ENCODE results near the gene CNOT1.

CNOT1 gene

GRCh38 chr16:58501242-58502131 is 128.1 kb downstream of the CNOT1 start:
- no peak for TF ChIP-seq POLR2A (IDR thresholded peaks at IDR 0.05; ENCODE audit: low read depth, low read length)
- FAIRE-seq, result no peak
- DNase-seq (ENCODE audit: insufficient read length, low spot score), result no peak

- FAIRE-seq (no peak), DNase-seq (ENCODE audit: insufficient read length, low spot score) (no peak)
- TF ChIP-seq POLR2A (IDR thresholded peaks at IDR 0.05; ENCODE audit: low read depth, low read length), result no peak
Observed at GRCh38 chr16:58500430-58501241, 129.0 kb downstream of the CNOT1 start.

GRCh38 chr16:58499615-58500351 is 129.8 kb downstream of the CNOT1 start, which contains the start of gene NDRG4:
Gene NDRG4 (plus strand): TSS chr16:58500143. CDS start chr16:58500249, 106 bp downstream.
- FAIRE-seq, result no peak
- TF ChIP-seq POLR2A (IDR thresholded peaks at IDR 0.05; ENCODE audit: low read depth, low read length), result peak; percentile 80
- DNase-seq (ENCODE audit: insufficient read length, low spot score), result peak; percentile 82

GRCh38 chr16:58499092-58499511 is 130.5 kb downstream of the CNOT1 start:
- FAIRE-seq, result no peak
- no peak for DNase-seq (ENCODE audit: insufficient read length, low spot score)
- TF ChIP-seq POLR2A (IDR thresholded peaks at IDR 0.05; ENCODE audit: low read depth, low read length), result no peak

- FAIRE-seq, result no peak
- no peak for TF ChIP-seq POLR2A (IDR thresholded peaks at IDR 0.05; ENCODE audit: low read depth, low read length)
- DNase-seq (ENCODE audit: insufficient read length, low spot score), result no peak
Observed at GRCh38 chr16:58498341-58499091, 131.1 kb downstream of the CNOT1 start.

- TF ChIP-seq POLR2A (IDR thresholded peaks at IDR 0.05; ENCODE audit: low read depth, low read length), result no peak
- FAIRE-seq, result no peak
- no peak for DNase-seq (ENCODE audit: insufficient read length, low spot score)
Observed at GRCh38 chr16:58497935-58498334, 131.7 kb downstream of the CNOT1 start.

GRCh38 chr16:58497468-58497867 is 132.2 kb downstream of the CNOT1 start:
- no peak for TF ChIP-seq POLR2A (IDR thresholded peaks at IDR 0.05; ENCODE audit: low read depth, low read length)
- DNase-seq (ENCODE audit: insufficient read length, low spot score) (no peak), FAIRE-seq (no peak)

- TF ChIP-seq POLR2A (IDR thresholded peaks at IDR 0.05; ENCODE audit: low read depth, low read length), result no peak
- FAIRE-seq (no peak), DNase-seq (ENCODE audit: insufficient read length, low spot score) (no peak)
Observed at GRCh38 chr16:58495521-58496331, 133.9 kb downstream of the CNOT1 start.

- peak; percentile 81 for FAIRE-seq
- DNase-seq (ENCODE audit: insufficient read length, low spot score), result peak; percentile 92
Observed at GRCh38 chr16:58494981-58495520, 134.6 kb downstream of the CNOT1 start.

GRCh38 chr16:58493756-58494431 is 135.7 kb downstream of the CNOT1 start:
- TF ChIP-seq POLR2A (IDR thresholded peaks at IDR 0.05; ENCODE audit: low read depth, low read length), result no peak
- FAIRE-seq (no peak), DNase-seq (ENCODE audit: insufficient read length, low spot score) (no peak)

More at GRCh38 chr16:58494981-58495520, 134.6 kb downstream of the CNOT1 start:
- TF ChIP-seq POLR2A (IDR thresholded peaks at IDR 0.05; ENCODE audit: low read depth, low read length), result no peak

- DNase-seq (ENCODE audit: insufficient read length, low spot score) (no peak), FAIRE-seq (no peak)
- no peak for TF ChIP-seq POLR2A (IDR thresholded peaks at IDR 0.05; ENCODE audit: low read depth, low read length)
Observed at GRCh38 chr16:58492735-58493134, 136.9 kb downstream of the CNOT1 start.
